Measurements from ENCODE around the gene CDK5R1. TPM values are rescaled to one million over a fixed set of nuclear protein-coding genes. Genes with fewer than 3 reads are reported as not detected.
A peak's percentile ranks its signal among the peaks of the same experiment; 100 is the strongest.

The CDK5R1 gene
- total RNA-seq, 2 experiments from 2014 or later: 8.1 to 8.4 TPM

DNA sequence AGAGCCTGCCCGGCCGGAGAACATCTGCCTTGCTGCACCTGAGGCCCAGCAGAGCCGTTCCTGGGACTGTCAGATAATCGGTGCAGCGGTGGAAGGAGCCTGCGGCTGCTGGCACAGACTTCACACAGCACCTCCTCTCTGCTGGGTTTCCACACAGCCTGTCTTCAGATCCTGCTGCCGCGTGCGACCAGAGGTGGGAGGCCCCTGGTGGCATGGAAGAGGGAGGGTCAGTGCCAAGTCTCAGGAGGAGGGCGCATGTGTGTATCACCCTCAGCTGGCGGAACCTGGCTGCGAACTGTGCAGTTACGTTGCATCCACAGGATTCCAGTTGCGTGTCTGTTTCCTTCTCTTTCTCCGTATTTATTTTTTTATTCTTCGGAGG is 3.3 kb downstream of the CDK5R1 start:
- DNase-seq: peak; percentile 44
- Mint-ChIP-seq H3K4me1 (peaks cover 53% of the 10 kb centered on the region), H3K27ac (peak overlapping the region; percentile 77)

DNA sequence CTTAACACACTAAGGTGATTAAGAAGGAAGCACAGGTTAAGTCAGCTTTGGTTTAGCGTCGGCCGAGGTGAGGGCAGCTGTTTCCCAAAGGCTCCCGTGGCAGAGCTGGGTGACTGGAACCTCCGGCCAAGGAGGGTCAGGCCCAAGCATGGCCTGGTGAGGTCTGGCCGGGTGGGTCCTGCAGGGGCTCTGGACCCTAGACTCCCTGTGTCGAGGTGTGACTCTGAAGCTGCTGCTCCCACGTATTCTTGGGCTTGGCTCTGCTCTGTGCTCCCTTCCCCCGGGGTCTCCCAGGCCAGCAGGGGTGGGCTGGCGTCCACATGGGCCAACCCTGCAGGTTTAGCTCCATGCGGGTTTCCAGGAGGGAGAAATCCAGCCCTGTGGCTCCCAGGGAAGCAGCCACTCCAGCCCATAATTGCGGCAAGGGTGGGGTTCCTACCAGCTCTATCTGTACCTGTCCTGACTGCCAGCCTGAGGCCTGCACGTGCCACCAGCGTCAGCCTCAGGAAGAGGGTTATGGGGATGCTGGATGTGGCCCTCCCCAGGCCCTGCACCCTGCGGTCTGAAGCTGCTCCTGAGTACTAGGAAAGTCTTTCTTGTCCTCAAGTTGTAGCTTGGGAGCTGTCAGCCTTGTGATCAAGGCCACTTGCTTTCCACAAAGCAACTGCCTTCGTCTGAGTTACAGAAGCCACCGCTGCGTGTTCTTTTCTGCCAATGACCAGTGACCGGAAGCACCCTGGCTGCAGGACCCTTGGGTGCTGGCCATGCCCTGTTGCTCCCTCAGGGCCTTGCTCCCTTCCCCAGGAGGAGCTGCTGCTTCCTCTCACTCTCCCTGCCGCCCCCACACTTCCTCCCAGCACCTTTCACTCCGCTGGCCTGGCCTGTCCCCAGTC is 4.8 kb downstream of the CDK5R1 start:
- Mint-ChIP-seq H3K27me3 (no peaks in the 10 kb centered on the region), H3K9me3 (no peaks in the 10 kb centered on the region), H3K27ac (peak overlapping the region; percentile 93), H3K36me3 (peaks cover 20% of the 10 kb centered on the region), H3K4me1 (peaks cover 53% of the 10 kb centered on the region), H3K4me3 (peak overlapping the region; percentile 57)
- POLR2A ChIA-PET: interaction anchor here (0.6 to 3.3 kb wide), 8 partner anchors 8 to 130 kb away, joined by 3 to 22 read pairs (median 6); no protein-coding TSS in a partner anchor
- ATAC-seq (ENCODE audit: low read depth): peak; percentile 16
- DNase-seq: peak; percentile 56

More for the DNA sequence above, 3.3 kb downstream of the CDK5R1 start:
- peak overlapping the region; percentile 93 for H3K4me3 Mint-ChIP-seq
- POLR2A ChIA-PET: interaction anchor here (0.5 to 4.4 kb wide), 4 partner anchors 14 to 159 kb away, joined by 3 to 60 read pairs (median 9); no protein-coding TSS in a partner anchor
- H3K9me3 Mint-ChIP-seq: no peaks in the 10 kb centered on the region
- H3K36me3 Mint-ChIP-seq: peaks cover 20% of the 10 kb centered on the region
- no peaks in the 10 kb centered on the region for H3K27me3 Mint-ChIP-seq
- ATAC-seq (ENCODE audit: low read depth): no peak

GRCh38 chr17:32492264-32492589 is 5.4 kb downstream of the CDK5R1 start:
- ATAC-seq (ENCODE audit: low read depth) (no peak), DNase-seq (no peak)
- POLR2A ChIA-PET: interaction anchor here (1.4 to 3.3 kb wide), 5 partner anchors 9 to 32 kb away, joined by 3 to 22 read pairs (median 13); no protein-coding TSS in a partner anchor
- H3K4me1 Mint-ChIP-seq: peaks cover 53% of the 10 kb centered on the region
- H3K4me3 Mint-ChIP-seq: peak overlapping the region; percentile 57
- H3K36me3 Mint-ChIP-seq: peaks cover 20% of the 10 kb centered on the region
- no peaks in the 10 kb centered on the region for H3K9me3 Mint-ChIP-seq
- no peaks in the 10 kb centered on the region for H3K27me3 Mint-ChIP-seq
- peak overlapping the region; percentile 93 for H3K27ac Mint-ChIP-seq

DNA sequence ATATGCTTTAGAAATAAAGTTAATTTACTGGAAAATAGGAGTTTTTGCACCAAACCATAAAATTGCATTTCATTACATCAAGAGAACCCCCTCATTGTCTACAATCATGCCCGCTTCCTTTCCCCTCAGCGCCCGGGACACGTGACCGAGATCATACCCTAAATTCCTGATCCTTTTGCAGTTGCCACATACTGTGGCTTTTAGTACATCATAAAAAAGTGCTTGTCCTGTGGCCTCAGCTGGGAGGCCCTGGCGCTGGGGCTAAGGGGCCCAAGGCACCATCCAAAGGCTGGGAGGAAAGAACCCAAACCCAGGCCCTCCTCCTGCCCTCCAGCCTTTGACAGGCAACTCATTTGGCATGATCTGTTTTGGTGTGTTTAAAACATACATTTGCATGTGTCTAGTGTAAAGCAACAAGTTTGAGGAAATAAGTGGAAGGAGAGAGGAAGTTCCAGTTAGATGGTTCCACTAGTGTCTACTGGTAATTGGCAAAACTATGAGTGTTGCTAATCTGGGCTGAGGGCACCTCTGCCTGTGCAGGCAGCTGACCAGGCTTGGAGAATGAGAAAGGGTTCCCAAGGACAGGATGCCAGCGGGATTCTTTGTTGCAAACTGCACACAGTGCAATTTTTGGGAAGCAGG is 6.0 kb downstream of the CDK5R1 start:
- DNase-seq: no peak
- peaks cover 50% of the 10 kb centered on the region for H3K4me1 Mint-ChIP-seq
- H3K27ac Mint-ChIP-seq: peak overlapping the region; percentile 93
- H3K36me3 Mint-ChIP-seq: peaks cover 17% of the 10 kb centered on the region
- H3K27me3 Mint-ChIP-seq: no peaks in the 10 kb centered on the region
- ATAC-seq (ENCODE audit: low read depth): no peak
- POLR2A ChIA-PET: interaction anchor here (1.4 to 3.3 kb wide), 4 partner anchors 9 to 31 kb away, joined by 3 to 22 read pairs (median 14); no protein-coding TSS in a partner anchor
- peak overlapping the region; percentile 57 for H3K4me3 Mint-ChIP-seq
- H3K9me3 Mint-ChIP-seq: no peaks in the 10 kb centered on the region

DNA sequence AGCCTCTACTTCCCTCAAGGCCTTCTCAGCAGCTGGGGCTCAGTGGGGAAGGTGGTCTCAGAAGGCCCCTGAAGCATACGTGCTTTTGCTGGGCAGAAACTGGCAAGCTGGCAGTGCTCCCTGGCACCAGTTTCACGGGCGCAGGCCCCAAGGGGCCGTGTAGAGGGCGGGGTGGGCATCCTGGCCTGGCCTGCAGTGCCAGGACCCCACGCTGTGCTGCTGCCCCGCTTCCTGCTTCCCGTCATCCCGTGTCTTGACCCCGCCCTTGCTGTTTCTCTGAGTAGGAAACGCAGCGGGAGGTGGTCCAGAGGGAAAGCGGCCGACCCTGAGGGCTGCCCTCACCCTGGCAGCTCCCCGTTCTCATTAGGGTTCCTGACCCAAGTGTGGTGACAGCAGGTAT is 6.8 kb downstream of the CDK5R1 start:
- Mint-ChIP-seq H3K36me3 (peaks cover 13% of the 10 kb centered on the region), H3K27ac (peak overlapping the region; percentile 93), H3K4me3 (no peak overlapping the region), H3K27me3 (no peaks in the 10 kb centered on the region), H3K9me3 (no peaks in the 10 kb centered on the region), H3K4me1 (peaks cover 47% of the 10 kb centered on the region)
- POLR2A ChIA-PET: interaction anchor here (3.3 kb wide), 1 partner anchor 26 kb away, joined by 22 read pairs; no protein-coding TSS in a partner anchor
- no peak for DNase-seq
- ATAC-seq (ENCODE audit: low read depth): no peak

DNA sequence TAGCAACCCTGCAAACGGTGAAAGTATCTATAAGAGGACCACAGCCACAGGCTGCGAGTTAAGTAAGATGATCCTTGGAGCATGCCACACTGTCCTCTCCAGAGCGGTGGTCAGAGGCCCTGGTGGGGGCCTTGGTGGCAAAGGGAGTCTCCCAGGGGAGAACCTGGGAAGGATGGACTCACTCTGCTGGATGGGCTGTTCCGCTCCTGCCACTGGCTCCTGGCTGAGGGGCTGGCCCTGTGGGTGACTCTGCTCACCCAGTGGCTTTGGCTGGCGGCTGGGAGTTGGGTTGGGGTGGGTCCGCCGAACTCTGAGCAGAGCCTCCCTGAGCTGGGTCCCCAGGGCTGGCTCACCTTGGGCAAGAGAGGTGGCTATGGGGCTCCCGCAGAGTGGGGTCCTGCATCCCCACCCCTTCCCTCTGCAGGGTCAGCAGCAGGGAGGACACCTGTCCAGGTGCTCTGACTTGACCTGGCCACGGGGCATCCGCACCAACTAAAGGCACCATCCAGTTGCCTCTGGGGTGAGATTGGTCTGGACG is 7.3 kb downstream of the CDK5R1 start:
- H3K9me3 Mint-ChIP-seq: no peaks in the 10 kb centered on the region
- H3K27ac Mint-ChIP-seq: peak overlapping the region; percentile 75
- DNase-seq: no peak
- peaks cover 44% of the 10 kb centered on the region for H3K4me1 Mint-ChIP-seq
- H3K36me3 Mint-ChIP-seq: peaks cover 10% of the 10 kb centered on the region
- H3K4me3 Mint-ChIP-seq: peak overlapping the region; percentile 61
- ATAC-seq (ENCODE audit: low read depth): no peak
- no peaks in the 10 kb centered on the region for H3K27me3 Mint-ChIP-seq
- POLR2A ChIA-PET: interaction anchor here (0.9 kb wide), 1 partner anchor 24 kb away, joined by 3 read pairs; no protein-coding TSS in a partner anchor

GRCh38 chr17:32494621-32495358 is 8.0 kb downstream of the CDK5R1 start:
- Mint-ChIP-seq H3K27ac (peak overlapping the region; percentile 75), H3K27me3 (no peaks in the 10 kb centered on the region), H3K36me3 (peaks cover 3% of the 10 kb centered on the region), H3K4me3 (peak overlapping the region; percentile 61), H3K9me3 (no peaks in the 10 kb centered on the region), H3K4me1 (peaks cover 36% of the 10 kb centered on the region)
- POLR2A ChIA-PET: interaction anchor here (0.9 to 1.7 kb wide), 5 partner anchors 8 to 25 kb away, joined by 3 to 10 read pairs (median 4); partner anchors contain the start of gene CDK5R1
- DNase-seq (no peak), ATAC-seq (ENCODE audit: low read depth) (peak; percentile 54)

DNA sequence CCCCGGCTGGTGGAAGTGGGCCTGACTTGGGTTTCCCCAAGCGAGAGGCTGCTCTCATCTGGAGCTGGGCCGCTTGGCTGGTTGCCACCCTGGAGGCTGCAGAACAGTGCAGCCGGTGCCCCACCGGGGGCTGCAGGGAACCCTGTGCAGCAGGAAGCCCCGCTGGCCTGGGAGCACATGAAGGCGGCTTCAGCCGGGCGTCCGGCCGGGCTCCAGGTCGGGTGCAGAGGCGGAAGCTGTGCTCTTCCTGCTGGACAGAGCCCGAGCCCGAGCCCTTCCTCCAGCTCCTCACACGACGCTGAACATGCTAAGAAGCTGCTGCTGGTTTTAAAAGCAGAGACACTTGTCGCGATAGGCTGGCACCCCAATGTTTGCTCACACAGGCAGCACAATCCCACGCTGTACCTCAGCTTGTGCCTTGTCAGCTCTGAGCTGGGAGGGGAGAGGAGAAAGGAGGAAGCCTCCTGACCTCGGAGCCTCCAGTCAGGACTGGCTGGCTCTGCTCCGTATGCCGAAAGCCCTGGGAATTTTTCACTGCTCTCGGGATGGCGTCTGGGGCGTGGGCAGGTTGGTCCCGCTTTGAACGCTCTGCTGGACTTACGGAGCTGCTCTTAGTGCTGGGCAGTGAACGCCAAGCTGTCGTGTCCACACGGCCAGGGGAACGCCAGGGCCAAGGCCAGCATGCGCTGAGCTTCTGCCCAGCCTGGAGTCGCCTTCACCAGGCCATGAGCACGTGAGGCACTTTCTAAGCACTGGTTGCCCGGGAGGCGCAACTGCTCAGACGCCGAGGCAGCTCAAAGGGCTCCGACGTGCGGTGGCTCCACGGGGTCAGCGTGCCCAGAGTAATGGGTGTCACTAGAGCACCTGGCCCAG is 8.8 kb downstream of the CDK5R1 start:
- Mint-ChIP-seq H3K4me3 (peak overlapping the region; percentile 61), H3K36me3 (peaks cover 2% of the 10 kb centered on the region), H3K9me3 (no peaks in the 10 kb centered on the region), H3K27ac (peak overlapping the region; percentile 16), H3K4me1 (peaks cover 30% of the 10 kb centered on the region), H3K27me3 (no peaks in the 10 kb centered on the region)
- POLR2A ChIA-PET: interaction anchor here (1.0 to 1.7 kb wide), 5 partner anchors 8 to 51 kb away, joined by 4 to 10 read pairs (median 4); partner anchors contain the start of genes CDK5R1 and PSMD11
- DNase-seq (peak; percentile 50), ATAC-seq (ENCODE audit: low read depth) (peak; percentile 13)

GRCh38 chr17:32496395-32497073 is 9.7 kb downstream of the CDK5R1 start:
- peaks cover 24% of the 10 kb centered on the region for H3K4me1 Mint-ChIP-seq
- POLR2A ChIA-PET: interaction anchor here (1.0 to 1.5 kb wide), 4 partner anchors 10 to 52 kb away, joined by 3 to 7 read pairs (median 4); partner anchors contain the start of genes CDK5R1 and PSMD11
- H3K36me3 Mint-ChIP-seq: no peaks in the 10 kb centered on the region
- no peaks in the 10 kb centered on the region for H3K27me3 Mint-ChIP-seq
- DNase-seq (no peak), ATAC-seq (ENCODE audit: low read depth) (no peak)
- no peaks in the 10 kb centered on the region for H3K9me3 Mint-ChIP-seq
- no peak overlapping the region for H3K4me3 Mint-ChIP-seq
- H3K27ac Mint-ChIP-seq: peak overlapping the region; percentile 60

GRCh38 chr17:32497431-32498205 is 10.8 kb downstream of the CDK5R1 start:
- DNase-seq (no peak), ATAC-seq (ENCODE audit: low read depth) (no peak)
- no peaks in the 10 kb centered on the region for H3K9me3 Mint-ChIP-seq
- H3K27ac Mint-ChIP-seq: peak overlapping the region; percentile 65
- H3K36me3 Mint-ChIP-seq: no peaks in the 10 kb centered on the region
- no peak overlapping the region for H3K4me3 Mint-ChIP-seq
- no peaks in the 10 kb centered on the region for H3K27me3 Mint-ChIP-seq
- POLR2A ChIA-PET: interaction anchor here (1.2 kb wide), 1 partner anchor 11 kb away, joined by 3 read pairs; the partner anchor contains the start of gene CDK5R1
- peaks cover 20% of the 10 kb centered on the region for H3K4me1 Mint-ChIP-seq

DNA sequence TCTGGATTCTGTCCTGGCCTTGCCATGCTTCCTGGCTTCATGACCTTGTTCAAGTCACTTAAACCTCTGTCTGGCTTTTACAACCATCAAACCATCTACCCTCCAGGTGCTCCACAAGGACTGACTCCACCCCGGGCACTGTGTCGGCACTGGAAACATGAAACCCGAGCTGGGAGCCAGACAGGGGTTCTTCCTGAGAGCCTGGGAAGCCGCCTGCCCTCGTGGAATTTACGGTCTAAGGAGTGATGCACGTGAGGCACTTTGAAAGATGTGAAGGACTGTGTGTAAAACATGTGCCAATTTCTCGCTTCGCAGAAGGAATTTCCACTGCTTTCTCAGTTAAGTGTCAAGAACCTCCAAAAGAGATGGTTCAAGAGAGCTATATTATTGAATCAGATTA is 11.6 kb downstream of the CDK5R1 start:
- DNase-seq (no peak), ATAC-seq (ENCODE audit: low read depth) (no peak)
- H3K27ac Mint-ChIP-seq: no peak overlapping the region
- no peaks in the 10 kb centered on the region for H3K9me3 Mint-ChIP-seq
- H3K4me1 Mint-ChIP-seq: peaks cover 18% of the 10 kb centered on the region
- H3K36me3 Mint-ChIP-seq: no peaks in the 10 kb centered on the region
- H3K27me3 Mint-ChIP-seq: no peaks in the 10 kb centered on the region
- POLR2A ChIA-PET: interaction anchor here (1.9 kb wide), 1 partner anchor 12 kb away, joined by 5 read pairs; the partner anchor contains the start of gene CDK5R1
- no peak overlapping the region for H3K4me3 Mint-ChIP-seq

All from activated naive CD8-positive, alpha-beta T cell treated with anti-CD3 and anti-CD28 coated beads, Interleukin-2, amount 10 ng/mL, durations not matched to agents 7 days and 5 days (primary cell).